Activated CD4-positive, CD25-positive, alpha-beta regulatory T cell treated with anti-CD3 and anti-CD28 coated beads, Interleukin-2, amount 50 U/mL, for 72 hours (primary cell): ENCODE results near the gene LRIT1.
"Not testable (repeated sequence)": the region's sequence is repeated elsewhere in the genome, so short reads cannot be mapped to it uniquely, and the experiment has no call there.

Experiments
- DNase-seq: peaks from one replicate; pipeline ENCODE4 v3.0.0; 2021

LRIT1 gene

GRCh38 chr10:84241185-84241790, at the start of gene LRIT1:
Gene LRIT1 (minus strand): TSS chr10:84241546. CDS start chr10:84241439, 107 bp downstream.
- no peak for DNase-seq

GRCh38 chr10:84290235-84290634, 48.9 kb upstream of the LRIT1 start:
- DNase-seq = no peak

GRCh38 chr10:84289521-84290200, 48.3 kb upstream of the LRIT1 start:
- DNase-seq = no peak

- no peak for DNase-seq
These were observed 46.8 kb upstream of the LRIT1 start for GRCh38 chr10:84288151-84288550.

- DNase-seq = no peak
These were observed 45.3 kb upstream of the LRIT1 start for GRCh38 chr10:84286695-84287094.

GRCh38 chr10:84279876-84280475, 38.6 kb upstream of the LRIT1 start:
- not testable (repeated sequence) for DNase-seq

GRCh38 chr10:84270708-84271107, 29.4 kb upstream of the LRIT1 start:
- no peak for DNase-seq

- DNase-seq = no peak
These were observed 28.4 kb upstream of the LRIT1 start for GRCh38 chr10:84269773-84270172.

- DNase-seq = no peak
These were observed 27.8 kb upstream of the LRIT1 start for GRCh38 chr10:84269162-84269561.

- DNase-seq = peak; percentile 71
These were observed 26.3 kb upstream of the LRIT1 start for GRCh38 chr10:84267503-84268126.

GRCh38 chr10:84265418-84265817, 24.1 kb upstream of the LRIT1 start:
- no peak for DNase-seq

GRCh38 chr10:84264611-84265141, 23.3 kb upstream of the LRIT1 start:
- DNase-seq = peak; percentile 73

GRCh38 chr10:84263716-84264115, 22.4 kb upstream of the LRIT1 start:
- DNase-seq = no peak

- no peak for DNase-seq
These were observed 21.0 kb upstream of the LRIT1 start for GRCh38 chr10:84262190-84262956.

GRCh38 chr10:84261236-84261915, 20.0 kb upstream of the LRIT1 start:
- DNase-seq = no peak

- DNase-seq = no peak
These were observed 16.8 kb upstream of the LRIT1 start for GRCh38 chr10:84258034-84258695.

- DNase-seq = no peak
These were observed 16.1 kb upstream of the LRIT1 start for GRCh38 chr10:84257343-84258020.

GRCh38 chr10:84256510-84257342, 15.4 kb upstream of the LRIT1 start:
- DNase-seq = peak; percentile 52

GRCh38 chr10:84254552-84255478, 13.5 kb upstream of the LRIT1 start:
- no peak for DNase-seq
